Aorta (tissue), 5 donors: ENCODE data around the gene SEL1L3. TPM values are rescaled to one million over a fixed set of nuclear protein-coding genes. Genes with fewer than 3 reads are reported as not detected.

Experiments
- ATAC-seq: fragments of 200-7000 bp; cut with Tn5 transposase; one replicate; pipeline ENCODE4 v1.9.1; 2022; ENCODE audit warnings: moderate library complexity; ENCODE audit not compliant: low FRiP score
- DNase-seq, 2 donors: peaks; one replicate each; pipeline ENCODE4 v3.0.0-alpha.2; 2020
- H3K27ac ChIP-seq, 2 donors: one replicate each; pipeline ENCODE4 v1.5.1; 2013; ENCODE audit warnings: low read length in 2 of 2, mild to moderate bottlenecking in 2 of 2, moderate library complexity in 2 of 2, control low read depth in 1 of 2, inconsistent platforms in 1 of 2, low read depth in 1 of 2
- H3K27me3 ChIP-seq, 2 donors: one replicate each; pipeline ENCODE4 v1.6.1; 2013; ENCODE audit warnings: control low read depth in 1 of 2, low read length in 1 of 2, mild to moderate bottlenecking in 1 of 2, moderate library complexity in 1 of 2; ENCODE audit not compliant: insufficient read depth in 2 of 2, control insufficient read depth in 1 of 2
- H3K36me3 ChIP-seq, 2 donors: one replicate each; pipeline ENCODE4 v1.6.1; 2013; ENCODE audit warnings: control low read depth in 1 of 2, low read length in 1 of 2, mild to moderate bottlenecking in 1 of 2; ENCODE audit not compliant: insufficient read depth in 2 of 2, control insufficient read depth in 1 of 2
- H3K4me1 ChIP-seq, 2 donors: one replicate each; pipeline ENCODE4 v1.6.1; 2013; ENCODE audit warnings: low read length in 2 of 2, control low read depth in 1 of 2, mild to moderate bottlenecking in 1 of 2, moderate library complexity in 1 of 2; ENCODE audit not compliant: insufficient read depth in 2 of 2, control insufficient read depth in 1 of 2
- H3K4me3 ChIP-seq, 2 donors: one replicate each; pipeline ENCODE4 v1.5.1; 2013; ENCODE audit warnings: low read length in 2 of 2, control low read depth in 1 of 2, mild to moderate bottlenecking in 1 of 2
- H3K9me3 ChIP-seq: one replicate; pipeline ENCODE4 v1.6.1; 2013; ENCODE audit warnings: mild to moderate bottlenecking, low read length; ENCODE audit not compliant: control insufficient read depth
- WGBS, 2 donors: extraction: QIAGEN DNeasy Blood & Tissue Kit; methylation state at CpG; one replicate each; pipeline ENCODE4 v1.1.7; 2013; 5-methylcytosine and 5-hydroxymethylcytosine counted together
- intact Hi-C, 2 donors: fragments of 100-400 bp; cut with DNase I; formaldehyde crosslinking; loops; one replicate each; pipeline versions ENCODE4 v1.14.2 to v1.15.0; 2022
- polyA plus RNA-seq, 2 donors: library from polyadenylated mRNA; stranded (reverse); fragments of 200-250 nt; gene quantifications; one replicate each; pipeline ENCODE4 v1.2.3, GENCODE V29; 2013
- total RNA-seq, 2 donors: library from RNA; stranded (reverse); fragmentation: NEBNext Ultra II Directional; extraction: Animal tissue kit (Norgen Biotek cat#: 25700); gene quantifications; one replicate each; pipeline ENCODE4 v1.2.1, GENCODE V29; 2021
- donor health status: healthy with polysubstance abuse.
- donor health status: Bipolar disorder and iron deficiency.
- donor health status: DM: no; HTN: no; CAD: no.
- donor health status: DM: no; HTN: no; CAD: no.
- donor health status: DM: yes; HTN: yes; CAD: no.

The SEL1L3 gene
- total and polyA plus RNA-seq, 4 donors = 1.9 to 25.3 (median 10.9) TPM

DNA sequence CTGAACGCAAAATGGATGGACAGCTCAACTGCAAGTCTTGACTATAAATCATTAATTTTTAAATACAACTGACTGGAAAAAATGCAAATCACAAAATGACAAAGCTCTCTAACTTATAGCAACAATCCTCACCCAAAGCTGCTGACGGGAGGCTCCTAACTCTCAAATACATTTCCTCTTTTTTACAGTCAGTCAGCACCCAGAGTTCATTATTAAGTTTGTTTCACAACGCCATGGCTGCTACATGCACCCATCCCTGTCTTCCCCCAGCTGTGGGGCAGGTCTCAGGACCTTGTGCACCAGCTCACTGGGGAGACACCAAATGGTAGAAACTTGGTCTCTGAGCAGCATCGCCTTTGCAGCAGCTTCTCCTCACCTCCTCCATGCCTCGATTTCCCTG is 109.5 kb downstream of the SEL1L3 start:
- ATAC-seq (no peak), DNase-seq (no peak)
- no peaks in the 10 kb centered on the region for H3K36me3 ChIP-seq

DNA sequence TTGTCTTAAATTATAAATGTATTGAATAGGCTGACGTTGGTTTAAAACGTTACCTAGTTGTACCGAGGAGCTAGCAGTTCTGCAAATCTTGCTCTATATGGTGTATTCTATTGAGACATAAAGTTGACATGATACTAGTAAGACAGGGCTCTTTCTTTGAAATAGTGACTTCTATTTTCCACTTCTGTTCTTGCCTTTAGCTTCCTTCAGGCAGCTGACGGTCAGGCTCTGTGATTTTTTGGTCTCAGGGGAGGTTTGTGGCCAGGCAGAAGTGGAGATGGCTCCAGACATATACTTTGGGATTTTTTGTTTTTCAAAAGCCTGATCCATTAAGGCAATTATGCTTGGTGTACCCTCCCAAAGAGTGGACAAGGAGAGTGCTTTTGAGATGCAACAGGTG is 111.9 kb downstream of the SEL1L3 start:
- intact Hi-C loops = no loop called here
- Histone ChIP-seq H3K36me3 (no peaks in the 10 kb centered on the region), H3K9me3 (no peaks in the 10 kb centered on the region), H3K27me3 (no peaks in the 10 kb centered on the region), H3K4me3 (no peak overlapping the region), H3K4me1 (no peaks in the 10 kb centered on the region), H3K27ac (no peak overlapping the region)
- WGBS, 2 donors = 85 to 86% methylated on average over 4 of the region's 4 CpGs
- ATAC-seq (no peak), DNase-seq (no peak)

More for the DNA sequence above, 109.5 kb downstream of the SEL1L3 start:
- H3K27ac ChIP-seq = no peak overlapping the region
- intact Hi-C loops = no loop called here
- no peaks in the 10 kb centered on the region for H3K4me1 ChIP-seq
- no peaks in the 10 kb centered on the region for H3K9me3 ChIP-seq
- H3K4me3 ChIP-seq = no peak overlapping the region
- no peaks in the 10 kb centered on the region for H3K27me3 ChIP-seq
- WGBS, 2 donors = 88 to 90% methylated on average over 5 of the region's 5 CpGs

DNA sequence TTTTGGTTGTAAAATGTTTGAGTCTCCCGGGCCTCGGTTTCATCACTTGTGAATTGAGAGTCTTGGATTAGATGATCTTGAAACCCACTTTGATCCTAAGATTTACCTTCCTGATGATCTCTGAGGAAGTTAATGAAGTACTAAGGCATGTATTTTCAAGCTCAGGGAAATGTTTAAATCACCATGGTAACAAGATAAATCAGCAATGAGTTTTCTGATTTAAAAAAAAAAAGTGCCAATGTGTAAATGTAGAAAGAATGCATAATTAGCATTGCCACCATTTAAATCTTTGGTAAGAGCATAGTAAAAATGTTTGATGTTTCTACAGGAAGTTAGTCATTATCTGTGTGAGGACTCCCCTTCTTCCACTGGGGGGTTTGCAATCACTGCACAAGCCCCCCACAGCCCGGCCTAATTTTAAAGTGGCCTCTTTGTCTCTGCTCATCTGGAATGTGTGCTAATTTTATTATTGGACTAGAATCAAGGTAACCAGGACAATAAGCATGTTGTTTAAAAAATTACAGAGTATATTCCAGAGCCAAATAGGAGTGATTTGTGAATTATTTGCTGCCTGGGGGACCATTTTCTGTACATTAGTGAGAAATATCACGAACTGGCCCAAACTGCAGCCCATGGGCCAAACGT is 113.5 kb downstream of the SEL1L3 start:
- H3K36me3 ChIP-seq = no peaks in the 10 kb centered on the region
- no peak overlapping the region for H3K27ac ChIP-seq
- no peak overlapping the region for H3K4me3 ChIP-seq
- no peaks in the 10 kb centered on the region for H3K27me3 ChIP-seq
- no peaks in the 10 kb centered on the region for H3K4me1 ChIP-seq
- H3K9me3 ChIP-seq = no peaks in the 10 kb centered on the region
- no peak for ATAC-seq
- intact Hi-C loops = no loop called here
- WGBS, 2 donors = 81 to 87% methylated on average over 5 of the region's 5 CpGs
- no peak for DNase-seq

DNA sequence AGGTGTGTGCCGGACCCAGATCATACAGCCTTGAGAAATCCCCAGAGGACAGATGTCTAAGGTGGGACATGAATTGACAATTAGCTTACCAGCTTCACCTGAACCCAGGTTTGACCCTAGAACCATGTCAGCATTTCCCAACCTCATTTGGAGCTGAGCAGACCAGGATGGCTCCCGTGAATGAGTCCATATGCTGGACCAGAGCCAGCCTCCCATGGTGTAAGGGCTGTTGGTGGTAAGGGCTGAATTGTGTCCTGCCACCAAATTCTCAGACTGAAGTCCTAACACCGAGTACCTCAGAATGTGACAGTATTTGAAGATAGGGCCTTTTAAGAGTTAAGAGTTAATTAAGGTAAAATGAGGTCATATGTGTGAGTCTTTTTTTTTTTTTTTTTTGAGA is 118.8 kb downstream of the SEL1L3 start:
- H3K36me3 ChIP-seq = no peaks in the 10 kb centered on the region
- H3K27me3 ChIP-seq = peaks cover 0 to 2% of the 10 kb centered on the region in 2 donors
- H3K4me1 ChIP-seq = no peaks in the 10 kb centered on the region
- DNase-seq = no peak
- no peak overlapping the region for H3K27ac ChIP-seq
- ATAC-seq = no peak
- H3K9me3 ChIP-seq = peaks cover 2% of the 10 kb centered on the region
- 73 to 77% methylated on average over 3 of the region's 3 CpGs for whole genome bisulfite sequencing, 2 donors
- no peak overlapping the region for H3K4me3 ChIP-seq
- intact Hi-C loops = no loop called here

DNA sequence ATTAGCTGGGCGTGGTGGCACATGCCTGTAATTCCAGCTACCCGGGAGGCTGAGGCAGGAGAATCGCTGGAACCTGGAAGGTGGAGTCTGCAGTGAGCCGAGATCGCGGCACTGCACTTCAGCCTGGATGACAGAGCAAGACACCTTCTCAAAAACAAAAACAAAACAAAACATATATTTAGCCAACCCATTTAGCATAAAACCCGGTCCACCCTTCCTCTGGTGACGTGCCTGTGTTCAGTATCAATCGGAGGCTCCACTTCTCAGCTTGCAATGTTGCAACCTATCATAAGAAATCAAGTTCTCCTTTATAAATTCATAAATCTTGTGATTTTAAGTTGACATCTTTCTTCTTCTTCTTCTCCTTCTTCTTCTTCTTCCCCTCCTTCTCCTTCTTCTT is 133.2 kb downstream of the SEL1L3 start:
- Histone ChIP-seq H3K9me3 (peaks cover 1% of the 10 kb centered on the region), H3K36me3 (no peaks in the 10 kb centered on the region), H3K27me3 (no peaks in the 10 kb centered on the region), H3K4me1 (no peaks in the 10 kb centered on the region), H3K27ac (no peak overlapping the region), H3K4me3 (no peak overlapping the region)
- intact Hi-C loops = no loop called here
- 88 to 93% methylated on average over 9 of the region's 9 CpGs for WGBS, 2 donors
- ATAC-seq = no peak
- no peak for DNase-seq

DNA sequence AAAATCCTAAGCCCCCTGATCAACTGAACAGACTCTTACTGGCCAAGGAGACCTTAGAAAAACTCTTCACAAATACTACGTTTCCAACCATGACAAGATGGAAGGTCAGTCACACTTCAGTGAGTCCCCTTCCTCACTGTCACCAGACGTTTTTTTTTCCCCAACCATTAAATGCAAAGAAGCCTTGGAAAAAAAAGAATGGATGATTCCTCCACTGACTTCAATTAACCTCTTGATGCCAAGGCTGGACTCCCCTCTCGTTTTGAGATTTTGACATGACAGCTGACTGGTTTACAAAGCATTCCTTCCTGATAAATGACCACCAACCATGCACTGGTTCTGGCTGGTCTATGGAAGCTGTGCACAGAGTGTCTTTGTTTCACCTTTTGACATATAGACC is 133.9 kb downstream of the SEL1L3 start:
- no peaks in the 10 kb centered on the region for H3K27me3 ChIP-seq
- H3K4me3 ChIP-seq = no peak overlapping the region
- ATAC-seq (no peak), DNase-seq (no peak)
- no peaks in the 10 kb centered on the region for H3K36me3 ChIP-seq
- no peaks in the 10 kb centered on the region for H3K4me1 ChIP-seq
- WGBS, 2 donors = 22 to 25% methylated on average over 3 of the region's 3 CpGs
- peaks cover 1% of the 10 kb centered on the region for H3K9me3 ChIP-seq
- H3K27ac ChIP-seq = no peak overlapping the region
- intact Hi-C loops = no loop called here

DNA sequence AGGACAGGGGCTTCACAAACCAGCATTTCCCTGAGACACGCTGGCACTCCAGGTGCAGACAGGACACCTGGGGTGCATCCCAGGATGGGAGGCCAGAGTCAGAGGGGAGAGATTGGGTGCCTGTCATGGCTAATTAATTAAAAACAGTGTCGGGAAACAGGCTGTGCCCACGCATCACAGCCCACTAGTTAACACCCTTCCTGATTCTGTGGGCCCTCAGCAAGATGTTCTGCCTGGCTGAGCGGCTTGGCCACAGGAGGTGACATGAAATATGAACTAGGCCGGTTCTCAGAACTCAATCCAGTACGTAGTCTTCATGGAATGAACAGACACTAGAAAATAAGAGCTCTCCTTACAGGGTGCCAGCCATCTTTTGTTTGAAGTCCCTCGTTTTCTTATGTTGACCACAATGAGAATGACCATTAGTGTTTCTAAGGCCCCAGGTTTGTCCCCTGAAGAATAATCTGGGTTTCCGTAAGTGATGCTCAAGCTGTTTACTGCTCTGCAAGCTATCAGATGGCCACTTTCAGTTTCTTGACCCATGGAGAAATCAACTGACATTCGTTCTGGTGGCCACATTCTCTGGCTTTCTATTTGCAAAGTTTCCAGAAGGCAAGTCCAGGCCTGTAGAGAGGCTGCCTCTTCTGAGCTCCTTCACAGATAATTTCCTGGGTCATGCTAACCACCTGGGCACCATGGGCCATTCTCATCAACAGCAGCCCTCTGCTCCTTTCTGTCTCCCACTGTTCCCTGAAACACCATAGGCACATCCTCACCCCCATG is 134.9 kb downstream of the SEL1L3 start:
- no peak overlapping the region for H3K27ac ChIP-seq
- H3K4me1 ChIP-seq = no peaks in the 10 kb centered on the region
- no peaks in the 10 kb centered on the region for H3K36me3 ChIP-seq
- 82 to 90% methylated on average over 9 of the region's 9 CpGs for WGBS, 2 donors
- no peak for DNase-seq
- no peaks in the 10 kb centered on the region for H3K27me3 ChIP-seq
- no peak for ATAC-seq
- intact Hi-C loops = no loop called here
- no peak overlapping the region for H3K4me3 ChIP-seq
- peaks cover 1% of the 10 kb centered on the region for H3K9me3 ChIP-seq

DNA sequence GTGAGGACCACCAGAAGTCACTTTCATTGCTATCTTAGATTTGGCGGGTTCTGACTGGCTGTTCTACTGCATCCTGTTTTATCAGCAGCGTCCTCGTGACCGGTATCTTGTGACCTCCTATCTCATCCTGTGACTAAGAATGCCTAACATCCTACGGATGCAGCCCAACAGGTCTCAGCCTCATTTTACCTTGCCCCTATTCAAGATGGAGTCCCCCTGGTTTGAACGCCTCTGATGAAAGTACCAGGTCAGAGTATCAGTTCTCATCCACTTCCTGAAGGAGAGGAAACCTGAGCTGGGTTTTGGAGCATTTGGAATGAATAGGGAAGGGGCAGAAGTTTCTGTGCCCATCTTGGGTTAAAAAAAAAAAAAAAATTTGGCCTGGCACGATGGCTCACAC is 136.9 kb downstream of the SEL1L3 start:
- peaks cover 4% of the 10 kb centered on the region for H3K9me3 ChIP-seq
- ATAC-seq (no peak), DNase-seq (no peak)
- 73 to 80% methylated on average over 7 of the region's 7 CpGs for WGBS, 2 donors
- no peak overlapping the region for H3K27ac ChIP-seq
- H3K4me3 ChIP-seq = no peak overlapping the region
- no peaks in the 10 kb centered on the region for H3K36me3 ChIP-seq
- no peaks in the 10 kb centered on the region for H3K27me3 ChIP-seq
- intact Hi-C loops = no loop called here
- H3K4me1 ChIP-seq = no peaks in the 10 kb centered on the region

DNA sequence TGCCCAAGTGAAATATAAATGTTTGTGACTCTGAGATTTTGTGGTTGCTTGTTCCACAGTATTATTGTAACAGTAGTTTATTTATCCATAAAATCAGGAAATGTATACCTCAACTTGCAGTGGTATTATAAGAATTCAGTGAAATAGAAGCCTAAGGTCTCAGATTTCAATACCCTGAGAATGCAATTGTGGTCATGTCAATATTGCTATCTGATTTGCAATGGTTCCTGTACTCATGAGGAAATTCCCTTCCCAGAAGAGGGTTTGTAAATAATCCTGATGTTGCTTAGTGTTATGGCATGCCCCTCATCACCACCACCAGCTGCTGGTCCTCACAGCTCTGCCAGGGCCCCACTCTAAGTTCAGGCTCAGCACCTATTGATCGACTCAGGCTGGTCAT is 139.4 kb downstream of the SEL1L3 start:
- no peaks in the 10 kb centered on the region for H3K27me3 ChIP-seq
- no peaks in the 10 kb centered on the region for H3K36me3 ChIP-seq
- DNase-seq (no peak), ATAC-seq (no peak)
- no peak overlapping the region for H3K27ac ChIP-seq
- no peak overlapping the region for H3K4me3 ChIP-seq
- 78 to 91% methylated on average over 1 of the region's 1 CpG for WGBS, 2 donors
- H3K4me1 ChIP-seq = no peaks in the 10 kb centered on the region
- intact Hi-C loops = no loop called here
- H3K9me3 ChIP-seq = peaks cover 4% of the 10 kb centered on the region
